GM18519 (cell line): ENCODE data around the gene TSPAN17.
"Not testable (repeated sequence)": the region's sequence is repeated elsewhere in the genome, so short reads cannot be mapped to it uniquely, and the experiment has no call there.

ENCODE experiments used
- ATAC-seq: cut with Tn5 transposase; IDR thresholded peaks from one replicate; pipeline ENCODE4 v1.9.1; 2021; ENCODE audit warnings: mild to moderate bottlenecking, moderate library complexity; ENCODE audit not compliant: unreplicated experiment, low FRiP score

TSPAN17 gene

GRCh38 chr5:176676361-176676824 is 29.1 kb downstream of the TSPAN17 start:
- no peak for ATAC-seq

- no peak for ATAC-seq
Measured at GRCh38 chr5:176677209-176677939, 30.1 kb downstream of the TSPAN17 start.

- ATAC-seq = no peak
Measured at GRCh38 chr5:176678584-176678983, 31.3 kb downstream of the TSPAN17 start.

GRCh38 chr5:176679365-176680225 is 32.3 kb downstream of the TSPAN17 start:
- no peak for ATAC-seq

GRCh38 chr5:176680226-176680563 is 32.9 kb downstream of the TSPAN17 start:
- no peak for ATAC-seq

GRCh38 chr5:176682016-176682531 is 34.8 kb downstream of the TSPAN17 start:
- no peak for ATAC-seq

- ATAC-seq = no peak
Measured at GRCh38 chr5:176685010-176685409, 37.7 kb downstream of the TSPAN17 start.

GRCh38 chr5:176687247-176687646 is 40.0 kb downstream of the TSPAN17 start:
- no peak for ATAC-seq

GRCh38 chr5:176687881-176688280 is 40.6 kb downstream of the TSPAN17 start:
- no peak for ATAC-seq

GRCh38 chr5:176690911-176691310 is 43.6 kb downstream of the TSPAN17 start:
- ATAC-seq = no peak

GRCh38 chr5:176691524-176691923 is 44.2 kb downstream of the TSPAN17 start:
- no peak for ATAC-seq

- no peak for ATAC-seq
Measured at GRCh38 chr5:176692326-176692725, 45.0 kb downstream of the TSPAN17 start.

GRCh38 chr5:176692839-176693476 is 45.7 kb downstream of the TSPAN17 start:
- no peak for ATAC-seq

- no peak for ATAC-seq
Measured at GRCh38 chr5:176693477-176693851, 46.2 kb downstream of the TSPAN17 start.

GRCh38 chr5:176694146-176694545 is 46.9 kb downstream of the TSPAN17 start:
- no peak for ATAC-seq

GRCh38 chr5:176694631-176695030 is 47.3 kb downstream of the TSPAN17 start:
- no peak for ATAC-seq

GRCh38 chr5:176695073-176695472 is 47.8 kb downstream of the TSPAN17 start:
- ATAC-seq = no peak

- ATAC-seq = no peak
Measured at GRCh38 chr5:176697267-176697933, 50.1 kb downstream of the TSPAN17 start.

GRCh38 chr5:176697934-176698538 is 50.8 kb downstream of the TSPAN17 start:
- ATAC-seq = no peak

- ATAC-seq = not testable (repeated sequence)
Measured at GRCh38 chr5:176699446-176699845, 52.2 kb downstream of the TSPAN17 start.
